Ovary (tissue), 9 donors: ENCODE data around the gene EEF1A2. TPM values are rescaled to one million over a fixed set of nuclear protein-coding genes. Genes with fewer than 3 reads are reported as not detected.

Experiments used
- DNase-seq, 5 donors: peaks; one replicate each; pipeline ENCODE4 v3.0.0-alpha.2; 2019 to 2020
- H3K27ac ChIP-seq, 2 donors: fragments of 200-600 bp; one replicate each; pipeline versions ENCODE4 v1.5.1 to v1.8.0; 2019 to 2022
- H3K27me3 ChIP-seq: fragments of 200-600 bp; one replicate; pipeline ENCODE4 v1.8.0; 2022
- H3K36me3 ChIP-seq: fragments of 200-600 bp; sonication (generic); one replicate; pipeline ENCODE4 v1.5.1; 2019
- H3K4me1 ChIP-seq: one replicate; pipeline ENCODE4 v1.8.1; 2013; ENCODE audit warnings: mild to moderate bottlenecking, moderate library complexity; ENCODE audit not compliant: insufficient read depth
- H3K4me3 ChIP-seq: fragments of 200-600 bp; sonication (generic); one replicate; pipeline ENCODE4 v1.5.1; 2017
- H3K9me3 ChIP-seq, 2 donors: fragments of 200-600 bp in 1 of 2; sonication (generic) in 1 of 2; one replicate each; pipeline versions ENCODE4 v1.5.1 to v1.8.1; 2013 to 2019; ENCODE audit warnings: mild to moderate bottlenecking in 1 of 2, moderate library complexity in 1 of 2
- CTCF ChIP-seq, 3 donors: fragments of 450-650 bp in 2 of 3; fragments of 200-600 bp in 1 of 3; IDR thresholded peaks; one replicate each; pipeline versions ENCODE4 v1.5.1 to v1.8.0; 2016 to 2022; ENCODE audit warnings: antibody characterized with exemption in 3 of 3, mild to moderate bottlenecking in 1 of 3
- EP300 ChIP-seq: sonication (generic); formaldehyde crosslinking; IDR thresholded peaks from one replicate; pipeline ENCODE4 v1.6.1; 2017; ENCODE audit warnings: antibody characterized with exemption
- POLR2A ChIP-seq: fragments of 450-650 bp; IDR thresholded peaks from one replicate; pipeline ENCODE4 v1.6.1; 2017; ENCODE audit warnings: antibody characterized with exemption, mild to moderate bottlenecking, moderate library complexity
- WGBS, 3 donors: extraction: QIAGEN DNeasy Blood & Tissue Kit in 1 of 3; methylation state at CpG; one replicate each; pipeline versions ENCODE4 v1.1.5 to v1.1.7; 2013 to 2017; 5-methylcytosine and 5-hydroxymethylcytosine counted together
- intact Hi-C, 4 donors: fragments of 100-400 bp; cut with DNase I; formaldehyde crosslinking; loops; one replicate each; pipeline versions ENCODE4 v1.11.0 to v1.15.1; 2022 to 2023
- polyA plus RNA-seq, 2 donors: library from polyadenylated mRNA; stranded (reverse); fragments of 200-250 nt in 1 of 2; fragments of 350-450 nt in 1 of 2; fragmentation: Illumina TruSeq in 1 of 2; extraction: RNeasy Lipid Tissue Mini Kit (QIAGEN cat#74804) in 1 of 2; gene quantifications; one replicate each; pipeline ENCODE4 v1.2.3, GENCODE V29; 2013 to 2014
- total RNA-seq, 7 donors: library from RNA; depleted of rRNA in 2 of 7; stranded (reverse); fragments of >200 nt in 2 of 7; fragmentation: NEBNext Ultra II Directional in 3 of 7; extraction: Animal tissue kit (Norgen Biotek cat#: 25700) in 3 of 7; gene quantifications; one replicate each; pipeline versions ENCODE4 v1.1.0 to v1.2.4, GENCODE V29; 2016 to 2023
- donor health status: DM: no; HTN: no; CAD: no; lungs with moderate emphysema.
- donor health status: DM: no; HTN: no; CAD: no.
- donor health status: Bipolar disorder and iron deficiency.
- donor health status: DM: yes; HTN: yes; CAD: no.
- donor health status: DM: no; HTN: no; CAD: no.
- donor health status: DM: yes; HTN: yes; CAD: no.

EEF1A2 gene
- total and polyA plus RNA-seq, 9 donors, result 0.25 to 1.3 (median 0.69) TPM

- 75 to 80% (median 78%) methylated on average over 27 of the region's 27 CpGs for WGBS, 3 donors
- intact Hi-C loops, result no loop called here
- no peaks in the 10 kb centered on the region for H3K27me3 ChIP-seq
- H3K9me3 ChIP-seq, result peaks cover 0 to 17% of the 10 kb centered on the region in 2 donors
- H3K27ac ChIP-seq, result no peak overlapping the region
- TF ChIP-seq POLR2A (no peak), CTCF (IDR thresholded peaks at IDR 0.05) (no peak)
- DNase-seq, result peak in 1 of 5 donors; percentile 13
- no peaks in the 10 kb centered on the region for H3K36me3 ChIP-seq
- H3K4me1 ChIP-seq, result peaks cover 4% of the 10 kb centered on the region
- H3K4me3 ChIP-seq, result no peak overlapping the region
Observed at GRCh38 chr20:63500902-63501817, 2.3 kb upstream of the EEF1A2 start.

- no peaks in the 10 kb centered on the region for H3K27me3 ChIP-seq
- intact Hi-C loops, result no loop called here
- 66 to 77% (median 76%) methylated on average over 19 to 24 of the region's 24 CpGs for WGBS, 3 donors
Observed at GRCh38 chr20:63500151-63500901, 1.4 kb upstream of the EEF1A2 start.

GRCh38 chr20:63499338-63499969, 571 bp upstream of the EEF1A2 start:
- TF ChIP-seq CTCF (IDR thresholded peaks at IDR 0.05) (no peak), EP300 (no peak)
- Histone ChIP-seq H3K4me1 (peaks cover 4% of the 10 kb centered on the region), H3K27ac (no peak overlapping the region), H3K9me3 (peaks cover 0 to 6% of the 10 kb centered on the region in 2 donors), H3K36me3 (no peaks in the 10 kb centered on the region), H3K27me3 (no peaks in the 10 kb centered on the region), H3K4me3 (peak overlapping the region; percentile 14)
- DNase-seq, result peak in 1 of 5 donors; percentile 12
- WGBS, 3 donors, result 2 to 4% (median 3%) methylated on average over 22 to 48 of the region's 48 CpGs
- intact Hi-C loops, result no loop called here

More at GRCh38 chr20:63500151-63500901, 1.4 kb upstream of the EEF1A2 start:
- no peak overlapping the region for H3K27ac ChIP-seq
- peaks cover 4% of the 10 kb centered on the region for H3K4me1 ChIP-seq
- H3K36me3 ChIP-seq, result no peaks in the 10 kb centered on the region
- TF ChIP-seq CTCF (IDR thresholded peaks at IDR 0.05) (no peak), POLR2A (no peak), EP300 (no peak)
- peak in 1 of 5 donors; percentile 18 for DNase-seq
- peaks cover 0 to 15% of the 10 kb centered on the region in 2 donors for H3K9me3 ChIP-seq
- H3K4me3 ChIP-seq, result no peak overlapping the region
